H9 (cell line): ENCODE measurements around the gene ZNF775. TPM values are rescaled to one million over a fixed set of nuclear protein-coding genes. Genes with fewer than 3 reads are reported as not detected.

Experiments
- DNase-seq: peaks from one replicate; pipeline ENCODE4 v3.0.0-alpha.2; 2017
- H2AFZ ChIP-seq: one replicate; pipeline ENCODE4 v1.6.1; 2013; ENCODE audit warnings: mild to moderate bottlenecking, low read length, control low read depth, moderate library complexity
- H2AK5ac ChIP-seq: 2 replicates; pipeline ENCODE4 v1.6.1; 2013; ENCODE audit warnings: low read length, control low read depth, mixed read lengths; ENCODE audit not compliant: insufficient read length
- H2BK120ac ChIP-seq: one replicate; pipeline ENCODE4 v1.6.1; 2013; ENCODE audit warnings: low read depth, mild to moderate bottlenecking, low read length, control low read depth, inconsistent platforms; ENCODE audit not compliant: poor library complexity, severe bottlenecking
- H2BK12ac ChIP-seq: 2 replicates; pipeline ENCODE4 v1.6.1; 2013; ENCODE audit warnings: low read length, control low read depth, mixed read lengths, low read depth; ENCODE audit not compliant: insufficient read length
- H2BK15ac ChIP-seq: 2 replicates; pipeline ENCODE4 v1.6.1; 2013; ENCODE audit warnings: low read depth, low read length, control low read depth
- H2BK20ac ChIP-seq: one replicate; pipeline ENCODE4 v1.6.1; 2013; ENCODE audit warnings: low read depth, mild to moderate bottlenecking, low read length, control low read depth, inconsistent platforms; ENCODE audit not compliant: poor library complexity, severe bottlenecking
- H2BK5ac ChIP-seq: 2 replicates; pipeline ENCODE4 v1.6.1; 2013; ENCODE audit warnings: low read length, control low read depth, mixed read lengths; ENCODE audit not compliant: insufficient read length
- H3K14ac ChIP-seq: 2 replicates; pipeline ENCODE4 v1.6.1; 2013; ENCODE audit warnings: low read length, control low read depth; ENCODE audit not compliant: insufficient read depth
- H3K18ac ChIP-seq: 2 replicates; pipeline ENCODE4 v1.6.1; 2013; ENCODE audit warnings: low read depth, mild to moderate bottlenecking, mixed read lengths, low read length, control low read depth; ENCODE audit not compliant: insufficient read length
- H3K23ac ChIP-seq: 2 replicates; pipeline ENCODE4 v1.6.1; 2013; ENCODE audit warnings: low read length, control low read depth, mixed read lengths, low read depth; ENCODE audit not compliant: insufficient read length
- H3K23me2 ChIP-seq: 2 replicates; pipeline ENCODE4 v1.6.1; 2013; ENCODE audit warnings: low read depth, mild to moderate bottlenecking, mixed read lengths, low read length, control low read depth; ENCODE audit not compliant: insufficient read length, poor library complexity, severe bottlenecking
- H3K27ac ChIP-seq: 2 replicates; pipeline ENCODE4 v1.5.1; 2013; ENCODE audit warnings: low read length, control low read depth, mixed read lengths, low read depth; ENCODE audit not compliant: insufficient read length
- H3K27me3 ChIP-seq: 2 replicates; pipeline ENCODE4 v1.6.1; 2013; ENCODE audit warnings: low read length, control low read depth, inconsistent platforms; ENCODE audit not compliant: insufficient read depth
- H3K4ac ChIP-seq: 2 replicates; pipeline ENCODE4 v1.6.1; 2013; ENCODE audit warnings: low read depth, mild to moderate bottlenecking, control low read depth, inconsistent platforms, low read length, moderate library complexity
- H3K4me1 ChIP-seq: 2 replicates; pipeline ENCODE4 v1.6.1; 2013; ENCODE audit warnings: low read length, control low read depth, inconsistent platforms; ENCODE audit not compliant: insufficient read depth
- H3K4me2 ChIP-seq: 2 replicates; pipeline ENCODE4 v1.6.1; 2013; ENCODE audit warnings: low read length, control low read depth, mixed read lengths; ENCODE audit not compliant: insufficient read length, insufficient read depth
- H3K56ac ChIP-seq: 2 replicates; pipeline ENCODE4 v1.6.1; 2013; ENCODE audit warnings: low read depth, mild to moderate bottlenecking, mixed read lengths, low read length, control low read depth; ENCODE audit not compliant: insufficient read length
- H3K79me1 ChIP-seq: 2 replicates; pipeline ENCODE4 v1.6.1; 2013; ENCODE audit warnings: low read depth, mild to moderate bottlenecking, moderate library complexity, low read length, control low read depth, inconsistent platforms; ENCODE audit not compliant: insufficient read depth, poor library complexity, severe bottlenecking
- H3K79me2 ChIP-seq: 2 replicates; pipeline ENCODE4 v1.6.1; 2013; ENCODE audit warnings: low read length, control low read depth, inconsistent platforms; ENCODE audit not compliant: insufficient read depth
- H3K9ac ChIP-seq: 2 replicates; pipeline ENCODE4 v1.6.1; 2013; ENCODE audit warnings: low read length, control low read depth, mixed read lengths; ENCODE audit not compliant: insufficient read length; ENCODE audit errors: extremely low read depth
- H3K9me3 ChIP-seq: one replicate; pipeline ENCODE4 v1.6.1; 2013; ENCODE audit warnings: low read depth, low read length, inconsistent platforms; ENCODE audit not compliant: control insufficient read depth
- H3T11ph ChIP-seq: one replicate; pipeline ENCODE4 v1.6.1; 2013; ENCODE audit warnings: mild to moderate bottlenecking, low read length, control low read depth, inconsistent platforms
- H4K20me1 ChIP-seq: one replicate; pipeline ENCODE4 v1.6.1; 2013; ENCODE audit not compliant: control insufficient read depth, insufficient read length, insufficient read depth
- H4K5ac ChIP-seq: 2 replicates; pipeline ENCODE4 v1.6.1; 2013; ENCODE audit warnings: low read depth, mild to moderate bottlenecking, mixed read lengths, low read length, control low read depth; ENCODE audit not compliant: insufficient read length
- H4K8ac ChIP-seq: replicated peaks from 2 replicates; pipeline ENCODE4 v1.6.1; 2013; ENCODE audit warnings: low read length, control low read depth, mixed read lengths, low read depth; ENCODE audit not compliant: insufficient read length
- H4K91ac ChIP-seq: 2 replicates; pipeline ENCODE4 v1.6.1; 2013; ENCODE audit warnings: low read depth, mild to moderate bottlenecking, moderate library complexity, mixed read lengths, low read length, control low read depth; ENCODE audit not compliant: insufficient read length
- H3K27ac Mint-ChIP-seq, 3 experiments: 2 replicates in 2 of 3; 3 replicates in 1 of 3; pipeline ENCODE4 v1.8.0; 2020 to 2021; ENCODE audit warnings: mixed read lengths in 3 of 3, mild to moderate bottlenecking in 1 of 3, moderate library complexity in 1 of 3
- H3K27me3 Mint-ChIP-seq: 2 replicates; pipeline ENCODE4 v1.8.0; 2021; ENCODE audit warnings: low read depth, mild to moderate bottlenecking, moderate library complexity, mixed read lengths
- H3K36me3 Mint-ChIP-seq, 3 experiments: 2 replicates in 2 of 3; 3 replicates in 1 of 3; pipeline ENCODE4 v1.8.0; 2020 to 2021; ENCODE audit warnings: low read depth in 3 of 3, mixed read lengths in 3 of 3; ENCODE audit not compliant: insufficient read depth in 1 of 3
- H3K4me1 Mint-ChIP-seq, 2 experiments: 2 replicates each; pipeline ENCODE4 v1.8.0; 2020; ENCODE audit warnings: mixed read lengths in 2 of 2
- H3K4me3 Mint-ChIP-seq, 2 experiments: 2 replicates in 1 of 2; 3 replicates in 1 of 2; pipeline ENCODE4 v1.8.0; 2020 to 2021; ENCODE audit warnings: mild to moderate bottlenecking in 2 of 2, mixed read lengths in 2 of 2, moderate library complexity in 1 of 2
- H3K9me3 Mint-ChIP-seq, 2 experiments: 2 replicates in 1 of 2; 3 replicates in 1 of 2; pipeline ENCODE4 v1.8.0; 2020; ENCODE audit warnings: mild to moderate bottlenecking in 2 of 2, mixed read lengths in 2 of 2, moderate library complexity in 1 of 2
- WGBS: extraction: QIAGEN DNeasy Blood & Tissue Kit; methylation state at CpG from one replicate; pipeline ENCODE4 v1.1.7; 2013; ENCODE audit warnings: missing lambda C conversion rate, low lambda C conversion rate, mixed read lengths; ENCODE audit not compliant: insufficient read length; ENCODE audit errors: extremely low coverage; 5-methylcytosine and 5-hydroxymethylcytosine counted together
- total RNA-seq: library from RNA; stranded (reverse); gene quantifications from 2 replicates; pipeline ENCODE4 v1.2.1, GENCODE V29; 2021
- TF ChIP-seq, protein P1 (sequence below): fragments of 200-600 bp; sonication (generic); conservative IDR thresholded peaks from 3 replicates; pipeline ENCODE4 v1.8.0; 2021; ENCODE audit warnings: antibody characterized with exemption, mild to moderate bottlenecking

ZNF775 gene
- total RNA-seq, 1 experiment from 2014 or later = 10.5 TPM

DNA sequence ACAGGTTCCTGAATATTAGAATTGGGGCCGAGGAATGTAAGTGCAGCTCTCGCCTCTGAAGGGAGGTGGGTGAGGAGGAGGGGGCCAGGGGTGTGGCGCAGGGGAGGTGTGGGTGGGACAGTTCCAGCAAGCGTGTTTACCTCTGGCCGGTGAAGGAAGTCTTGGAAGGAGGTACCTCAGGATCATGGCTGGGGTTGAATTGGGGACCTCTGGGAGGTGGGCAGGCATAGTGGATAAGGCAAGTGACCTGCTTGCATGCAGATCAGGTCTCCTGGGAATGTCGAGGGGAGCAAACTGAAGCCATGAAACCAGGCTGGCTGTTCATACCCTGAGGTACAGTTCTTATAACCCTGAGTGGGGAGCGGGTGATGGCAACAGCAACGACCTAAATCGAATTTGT is 2.0 kb downstream of the ZNF775 start:
- no peak overlapping the region for H3K27ac ChIP-seq
- H2BK15ac ChIP-seq = no peak overlapping the region
- H2BK20ac ChIP-seq = no peak overlapping the region
- no peak overlapping the region for H2BK120ac ChIP-seq
- H3K79me2 ChIP-seq = peaks cover 9% of the 10 kb centered on the region; the same call in 1 of the 2 replicates
- no peaks in the 10 kb centered on the region for H4K20me1 ChIP-seq
- H2BK5ac ChIP-seq = no peak overlapping the region
- no peak overlapping the region for H2AK5ac ChIP-seq
- no peak overlapping the region for H4K5ac ChIP-seq
- peak overlapping the region; percentile 73 to 89 (median 82); a peak in 4 of 7 replicates for H3K27ac Mint-ChIP-seq
- H3K36me3 Mint-ChIP-seq = peaks cover 3 to 13% (median 11%) of the 10 kb centered on the region in 3 experiments; a peak in 5 of 7 replicates
- H3K4me1 Mint-ChIP-seq = peaks cover 77 to 85% of the 10 kb centered on the region in 2 experiments
- H3K23ac ChIP-seq = no peak overlapping the region
- TF ChIP-seq, protein P1, sequence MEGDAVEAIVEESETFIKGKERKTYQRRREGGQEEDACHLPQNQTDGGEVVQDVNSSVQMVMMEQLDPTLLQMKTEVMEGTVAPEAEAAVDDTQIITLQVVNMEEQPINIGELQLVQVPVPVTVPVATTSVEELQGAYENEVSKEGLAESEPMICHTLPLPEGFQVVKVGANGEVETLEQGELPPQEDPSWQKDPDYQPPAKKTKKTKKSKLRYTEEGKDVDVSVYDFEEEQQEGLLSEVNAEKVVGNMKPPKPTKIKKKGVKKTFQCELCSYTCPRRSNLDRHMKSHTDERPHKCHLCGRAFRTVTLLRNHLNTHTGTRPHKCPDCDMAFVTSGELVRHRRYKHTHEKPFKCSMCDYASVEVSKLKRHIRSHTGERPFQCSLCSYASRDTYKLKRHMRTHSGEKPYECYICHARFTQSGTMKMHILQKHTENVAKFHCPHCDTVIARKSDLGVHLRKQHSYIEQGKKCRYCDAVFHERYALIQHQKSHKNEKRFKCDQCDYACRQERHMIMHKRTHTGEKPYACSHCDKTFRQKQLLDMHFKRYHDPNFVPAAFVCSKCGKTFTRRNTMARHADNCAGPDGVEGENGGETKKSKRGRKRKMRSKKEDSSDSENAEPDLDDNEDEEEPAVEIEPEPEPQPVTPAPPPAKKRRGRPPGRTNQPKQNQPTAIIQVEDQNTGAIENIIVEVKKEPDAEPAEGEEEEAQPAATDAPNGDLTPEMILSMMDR = no peak
- no peak overlapping the region for H3K14ac ChIP-seq
- no peak overlapping the region for H4K8ac ChIP-seq
- H3K27me3 Mint-ChIP-seq = no peaks in the 10 kb centered on the region
- H3K23me2 ChIP-seq = peaks cover 11% of the 10 kb centered on the region
- no peak overlapping the region for H3K56ac ChIP-seq
- no peaks in the 10 kb centered on the region for H3K27me3 ChIP-seq
- H4K91ac ChIP-seq = no peak overlapping the region
- H3K4me3 Mint-ChIP-seq = peak overlapping the region; percentile 87 to 95
- H3K9ac ChIP-seq = no peak overlapping the region
- H3K4ac ChIP-seq = no peak overlapping the region
- no peak overlapping the region for H2AFZ ChIP-seq
- peak overlapping the region; percentile 83 for H3K4me2 ChIP-seq
- DNase-seq = no peak
- no CpG with 5 or more reads among the region's 9 CpGs for WGBS
- no peak overlapping the region for H3T11ph ChIP-seq
- no peak overlapping the region for H3K18ac ChIP-seq
- H3K9me3 Mint-ChIP-seq = no peaks in the 10 kb centered on the region
- no peaks in the 10 kb centered on the region for H3K79me1 ChIP-seq
- no peaks in the 10 kb centered on the region for H3K9me3 ChIP-seq
- H3K4me1 ChIP-seq = peaks cover 22% of the 10 kb centered on the region
- no peak overlapping the region for H2BK12ac ChIP-seq
